ENCODE results near the gene OPTC.
"Not testable (repeated sequence)": the region's sequence is repeated elsewhere in the genome, so short reads cannot be mapped to it uniquely, and the experiment has no call there.

OPTC gene

GRCh38 chr1:203517426-203518110 is 23.6 kb downstream of the OPTC start:
- DNase-seq (ENCODE audit: low spot score), result no peak

- not testable (repeated sequence) for DNase-seq (ENCODE audit: low spot score)
These were observed 24.2 kb downstream of the OPTC start for GRCh38 chr1:203518139-203518538.

- DNase-seq (ENCODE audit: low spot score), result no peak
These were observed 24.6 kb downstream of the OPTC start for GRCh38 chr1:203518541-203518940.

- no peak for DNase-seq (ENCODE audit: low spot score)
These were observed 25.3 kb downstream of the OPTC start for GRCh38 chr1:203519053-203519840.

- DNase-seq (ENCODE audit: low spot score), result no peak
These were observed 25.9 kb downstream of the OPTC start for GRCh38 chr1:203519896-203520295.

- no peak for DNase-seq (ENCODE audit: low spot score)
These were observed 26.4 kb downstream of the OPTC start for GRCh38 chr1:203520315-203520714.

GRCh38 chr1:203521074-203521794 is 27.3 kb downstream of the OPTC start:
- DNase-seq (ENCODE audit: low spot score), result no peak

GRCh38 chr1:203521812-203522211 is 27.9 kb downstream of the OPTC start:
- no peak for DNase-seq (ENCODE audit: low spot score)

GRCh38 chr1:203522237-203522636 is 28.3 kb downstream of the OPTC start:
- DNase-seq (ENCODE audit: low spot score), result no peak

- DNase-seq (ENCODE audit: low spot score), result no peak
These were observed 29.7 kb downstream of the OPTC start for GRCh38 chr1:203523667-203524066.

GRCh38 chr1:203524152-203524551 is 30.2 kb downstream of the OPTC start:
- no peak for DNase-seq (ENCODE audit: low spot score)

GRCh38 chr1:203524824-203525223 is 30.9 kb downstream of the OPTC start:
- DNase-seq (ENCODE audit: low spot score), result no peak

- no peak for DNase-seq (ENCODE audit: low spot score)
These were observed 31.7 kb downstream of the OPTC start for GRCh38 chr1:203525685-203526084.

GRCh38 chr1:203526130-203526529 is 32.2 kb downstream of the OPTC start:
- DNase-seq (ENCODE audit: low spot score), result no peak

GRCh38 chr1:203526572-203526971 is 32.6 kb downstream of the OPTC start:
- DNase-seq (ENCODE audit: low spot score), result no peak

GRCh38 chr1:203527013-203527412 is 33.1 kb downstream of the OPTC start:
- no peak for DNase-seq (ENCODE audit: low spot score)

GRCh38 chr1:203528063-203528462 is 34.1 kb downstream of the OPTC start:
- no peak for DNase-seq (ENCODE audit: low spot score)

- no peak for DNase-seq (ENCODE audit: low spot score)
These were observed 35.3 kb downstream of the OPTC start for GRCh38 chr1:203528976-203529835.

- DNase-seq (ENCODE audit: low spot score), result no peak
These were observed 37.1 kb downstream of the OPTC start for GRCh38 chr1:203531063-203531462.

GRCh38 chr1:203534012-203534411 is 40.1 kb downstream of the OPTC start:
- no peak for DNase-seq (ENCODE audit: low spot score)

GRCh38 chr1:203534526-203534925 is 40.6 kb downstream of the OPTC start:
- no peak for DNase-seq (ENCODE audit: low spot score)

GRCh38 chr1:203536575-203536974 is 42.6 kb downstream of the OPTC start:
- DNase-seq (ENCODE audit: low spot score), result no peak

All from Ammon's horn (tissue), 1 donor.